ENCODE data around the gene NCKAP5. TPM values are rescaled to one million over a fixed set of nuclear protein-coding genes. Genes with fewer than 3 reads are reported as not detected.

NCKAP5 gene
- total and polyA plus RNA-seq, 2 experiments from 2014 or later = 0.65 to 0.86 TPM

- 70 to 84% methylated on average over 4 of the region's 4 CpGs for WGBS, 2 experiments (ENCODE audit: low coverage in 1 of 2, low lambda C conversion rate in 2 of 2, missing lambda C conversion rate in 2 of 2)
These were observed 626.8 kb downstream of the NCKAP5 start for GRCh38 chr2:132941296-132942020.

GRCh38 chr2:132937629-132938028 is 630.6 kb downstream of the NCKAP5 start:
- Histone ChIP-seq H3K4me3 (no peak overlapping the region), H3K4me1 (ENCODE audit: insufficient read depth) (no peaks in the 10 kb centered on the region), H3K79me2 (ENCODE audit: insufficient read depth) (no peaks in the 10 kb centered on the region), H3K9ac (no peak overlapping the region), H3F3A (ENCODE audit: insufficient read depth) (no peaks in the 10 kb centered on the region), H3K27ac (no peak overlapping the region), H3K27me3 (replicated peaks; ENCODE audit: insufficient read depth) (no peaks in the 10 kb centered on the region), H3K9me3 (ENCODE audit: low read depth) (no peaks in the 10 kb centered on the region), H3K36me3 (ENCODE audit: low read depth) (no peaks in the 10 kb centered on the region), H4K20me1 (ENCODE audit: insufficient read depth) (no peaks in the 10 kb centered on the region), H3K9me2 (ENCODE audit: insufficient read depth) (no peaks in the 10 kb centered on the region), H2AFZ (no peak overlapping the region), H3K4me2 (ENCODE audit: unreplicated experiment) (no peak overlapping the region)
- TF ChIP-seq EZH2 (IDR thresholded peaks at IDR 0.05; ENCODE audit: insufficient read depth, poor library complexity, severe bottlenecking) (no peak), EZH2phosphoT487 (IDR thresholded peaks at IDR 0.05; ENCODE audit: insufficient read depth, low read depth) (no peak)
- peak; percentile 26 for DNase-seq
- WGBS, 2 experiments (ENCODE audit: low coverage in 1 of 2, low lambda C conversion rate in 2 of 2, missing lambda C conversion rate in 2 of 2) = 4 to 6% methylated on average over 2 of the region's 2 CpGs
- in situ Hi-C loops (cut with MboI) = no loop called here

More at GRCh38 chr2:132941296-132942020, 626.8 kb downstream of the NCKAP5 start:
- Histone ChIP-seq H3K9me3 (ENCODE audit: low read depth) (no peaks in the 10 kb centered on the region), H3F3A (ENCODE audit: insufficient read depth) (no peaks in the 10 kb centered on the region), H3K27ac (no peak overlapping the region), H3K27me3 (replicated peaks; ENCODE audit: insufficient read depth) (no peaks in the 10 kb centered on the region), H4K20me1 (ENCODE audit: insufficient read depth) (no peaks in the 10 kb centered on the region), H3K9ac (no peak overlapping the region), H3K4me1 (ENCODE audit: insufficient read depth) (no peaks in the 10 kb centered on the region), H3K4me3 (no peak overlapping the region), H2AFZ (no peak overlapping the region), H3K9me2 (ENCODE audit: insufficient read depth) (no peaks in the 10 kb centered on the region), H3K79me2 (ENCODE audit: insufficient read depth) (no peaks in the 10 kb centered on the region), H3K4me2 (ENCODE audit: unreplicated experiment) (no peak overlapping the region), H3K36me3 (ENCODE audit: low read depth) (no peaks in the 10 kb centered on the region)
- in situ Hi-C loops (cut with MboI) = no loop called here
- DNase-seq = no peak
- TF ChIP-seq EZH2 (IDR thresholded peaks at IDR 0.05; ENCODE audit: insufficient read depth, poor library complexity, severe bottlenecking) = no peak
- no peak for TF ChIP-seq EZH2phosphoT487 (IDR thresholded peaks at IDR 0.05; ENCODE audit: insufficient read depth, low read depth)

DNA sequence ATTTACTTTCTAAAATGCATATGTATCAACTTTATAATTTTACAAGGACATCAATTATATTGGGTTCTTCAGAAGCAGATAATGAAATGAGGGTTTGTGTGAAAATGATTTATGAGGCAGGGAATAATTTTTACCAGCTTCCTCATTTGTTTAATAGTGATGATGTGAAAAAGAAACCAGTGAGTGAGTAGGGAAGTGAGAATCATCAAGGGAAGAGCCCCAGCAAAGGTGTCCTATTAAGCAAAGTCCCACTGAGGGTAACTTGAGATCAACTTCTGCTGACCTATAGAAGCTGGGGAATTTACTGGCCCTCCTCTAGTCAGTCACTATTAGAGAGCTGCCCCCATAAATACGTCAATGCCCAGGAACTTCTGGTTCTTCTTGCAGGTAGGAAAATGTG is 631.5 kb downstream of the NCKAP5 start:
- Histone ChIP-seq H2AFZ (no peak overlapping the region), H3K9me3 (ENCODE audit: low read depth) (no peaks in the 10 kb centered on the region), H3F3A (ENCODE audit: insufficient read depth) (no peaks in the 10 kb centered on the region), H3K4me3 (no peak overlapping the region), H3K79me2 (ENCODE audit: insufficient read depth) (no peaks in the 10 kb centered on the region), H4K20me1 (ENCODE audit: insufficient read depth) (no peaks in the 10 kb centered on the region), H3K9ac (no peak overlapping the region), H3K27me3 (replicated peaks; ENCODE audit: insufficient read depth) (no peaks in the 10 kb centered on the region), H3K4me2 (ENCODE audit: unreplicated experiment) (no peak overlapping the region), H3K36me3 (ENCODE audit: low read depth) (no peaks in the 10 kb centered on the region), H3K4me1 (ENCODE audit: insufficient read depth) (no peaks in the 10 kb centered on the region), H3K27ac (no peak overlapping the region), H3K9me2 (ENCODE audit: insufficient read depth) (no peaks in the 10 kb centered on the region)
- TF ChIP-seq EZH2phosphoT487 (IDR thresholded peaks at IDR 0.05; ENCODE audit: insufficient read depth, low read depth) (no peak), EZH2 (IDR thresholded peaks at IDR 0.05; ENCODE audit: insufficient read depth, poor library complexity, severe bottlenecking) (no peak)
- WGBS, 2 experiments (ENCODE audit: low coverage in 1 of 2, low lambda C conversion rate in 2 of 2, missing lambda C conversion rate in 2 of 2) = 53 to 58% methylated on average over 1 of the region's 1 CpG
- in situ Hi-C loops (cut with MboI) = no loop called here
- no peak for DNase-seq

DNA sequence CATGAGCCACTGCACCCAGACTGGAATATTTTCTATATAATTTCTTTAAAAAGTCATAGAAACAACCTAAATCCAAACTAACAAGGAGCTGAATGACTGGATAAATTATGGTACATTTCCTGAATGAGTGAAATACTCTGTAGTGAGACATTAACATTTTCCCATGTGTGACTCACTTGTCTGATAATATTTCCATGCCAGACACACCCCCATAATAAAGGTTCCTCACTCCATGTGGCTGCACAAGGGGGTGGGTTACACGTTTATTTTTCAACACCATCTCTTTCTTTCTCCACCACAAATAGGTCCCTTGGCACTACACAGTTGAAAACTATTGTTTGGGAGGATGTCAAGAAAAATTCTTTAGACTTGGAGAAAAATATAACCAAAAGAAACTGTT is 632.0 kb downstream of the NCKAP5 start:
- H3K9me3 ChIP-seq (ENCODE audit: low read depth) = no peaks in the 10 kb centered on the region
- no peaks in the 10 kb centered on the region for H3K36me3 ChIP-seq (ENCODE audit: low read depth)
- no peaks in the 10 kb centered on the region for H3K4me1 ChIP-seq (ENCODE audit: insufficient read depth)
- no peaks in the 10 kb centered on the region for H3K27me3 ChIP-seq (replicated peaks; ENCODE audit: insufficient read depth)
- H3K9me2 ChIP-seq (ENCODE audit: insufficient read depth) = no peaks in the 10 kb centered on the region
- H3K27ac ChIP-seq = no peak overlapping the region
- no peaks in the 10 kb centered on the region for H3F3A ChIP-seq (ENCODE audit: insufficient read depth)
- H3K9ac ChIP-seq = no peak overlapping the region
- H3K79me2 ChIP-seq (ENCODE audit: insufficient read depth) = no peaks in the 10 kb centered on the region
- WGBS, 2 experiments (ENCODE audit: low coverage in 1 of 2, low lambda C conversion rate in 2 of 2, missing lambda C conversion rate in 2 of 2) = 20 to 31% methylated on average over 1 of the region's 1 CpG
- in situ Hi-C loops (cut with MboI) = no loop called here
- no peak overlapping the region for H2AFZ ChIP-seq
- H3K4me3 ChIP-seq = no peak overlapping the region
- TF ChIP-seq EZH2phosphoT487 (IDR thresholded peaks at IDR 0.05; ENCODE audit: insufficient read depth, low read depth) = no peak
- no peak for TF ChIP-seq EZH2 (IDR thresholded peaks at IDR 0.05; ENCODE audit: insufficient read depth, poor library complexity, severe bottlenecking)
- peak; percentile 5 for DNase-seq
- H4K20me1 ChIP-seq (ENCODE audit: insufficient read depth) = no peaks in the 10 kb centered on the region
- no peak overlapping the region for H3K4me2 ChIP-seq (ENCODE audit: unreplicated experiment)

All from GM23248 (cell line).